D721Med (cell line): ENCODE results near the gene PTPRB.

Experiments
- DNase-seq: peaks from one replicate; pipeline ENCODE4 v3.0.0; 2011; ENCODE audit warnings: low spot score; ENCODE audit not compliant: insufficient read length
- FAIRE-seq: peaks from 2 replicates; lab custom pipeline; 2011; peaks lifted over from hg19 to GRCh38; lab: Jason Lieb, UNC
- TF ChIP-seq, protein P1 (sequence below): IDR thresholded peaks from 2 replicates; pipeline ENCODE4 v1.5.1; 2012; ENCODE audit warnings: mild to moderate bottlenecking, control low read depth; ENCODE audit not compliant: insufficient read depth; ENCODE audit errors: missing control alignments

The PTPRB gene

GRCh38 chr12:70467476-70467875, 169.8 kb downstream of the PTPRB start:
- TF ChIP-seq, protein P1, sequence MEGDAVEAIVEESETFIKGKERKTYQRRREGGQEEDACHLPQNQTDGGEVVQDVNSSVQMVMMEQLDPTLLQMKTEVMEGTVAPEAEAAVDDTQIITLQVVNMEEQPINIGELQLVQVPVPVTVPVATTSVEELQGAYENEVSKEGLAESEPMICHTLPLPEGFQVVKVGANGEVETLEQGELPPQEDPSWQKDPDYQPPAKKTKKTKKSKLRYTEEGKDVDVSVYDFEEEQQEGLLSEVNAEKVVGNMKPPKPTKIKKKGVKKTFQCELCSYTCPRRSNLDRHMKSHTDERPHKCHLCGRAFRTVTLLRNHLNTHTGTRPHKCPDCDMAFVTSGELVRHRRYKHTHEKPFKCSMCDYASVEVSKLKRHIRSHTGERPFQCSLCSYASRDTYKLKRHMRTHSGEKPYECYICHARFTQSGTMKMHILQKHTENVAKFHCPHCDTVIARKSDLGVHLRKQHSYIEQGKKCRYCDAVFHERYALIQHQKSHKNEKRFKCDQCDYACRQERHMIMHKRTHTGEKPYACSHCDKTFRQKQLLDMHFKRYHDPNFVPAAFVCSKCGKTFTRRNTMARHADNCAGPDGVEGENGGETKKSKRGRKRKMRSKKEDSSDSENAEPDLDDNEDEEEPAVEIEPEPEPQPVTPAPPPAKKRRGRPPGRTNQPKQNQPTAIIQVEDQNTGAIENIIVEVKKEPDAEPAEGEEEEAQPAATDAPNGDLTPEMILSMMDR = no peak
- no peak for FAIRE-seq
- DNase-seq = no peak

DNA sequence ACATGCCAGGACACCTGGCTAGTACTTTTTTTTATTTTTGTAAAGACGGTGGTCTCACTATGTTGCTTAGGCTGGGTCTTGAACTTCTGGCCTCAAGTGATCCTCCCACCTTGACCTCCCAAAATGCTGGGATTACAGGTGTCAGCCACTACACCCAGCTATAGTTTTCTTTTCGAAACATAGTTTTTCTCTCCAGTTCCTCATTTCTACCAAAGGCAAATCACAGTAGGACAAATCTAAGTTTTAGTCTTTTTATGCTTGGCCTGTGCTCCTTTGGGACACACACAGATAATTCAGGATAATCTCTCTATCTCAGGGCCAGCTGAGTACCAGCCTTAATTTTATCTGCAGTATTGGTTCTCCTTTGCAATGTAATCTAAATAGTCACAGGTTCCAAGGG, 170.5 kb downstream of the PTPRB start:
- FAIRE-seq (no peak), DNase-seq (no peak)
- TF ChIP-seq, protein P1 = no peak
